ENCODE data around the gene TUT1.

The TUT1 gene

GRCh38 chr11:62540804-62541701, 50.3 kb downstream of the TUT1 start:
- peak; percentile 91 for DNase-seq

- peak; percentile 72 for DNase-seq
Measured at GRCh38 chr11:62539238-62539925, 51.9 kb downstream of the TUT1 start.

GRCh38 chr11:62538470-62539237, 52.7 kb downstream of the TUT1 start:
- no peak for DNase-seq

GRCh38 chr11:62536301-62536957, 54.9 kb downstream of the TUT1 start:
- DNase-seq = no peak

- DNase-seq = no peak
Measured at GRCh38 chr11:62535802-62536201, 55.5 kb downstream of the TUT1 start.

GRCh38 chr11:62534779-62535545, 56.4 kb downstream of the TUT1 start:
- no peak for DNase-seq

- no peak for DNase-seq
Measured at GRCh38 chr11:62532096-62532495, 59.2 kb downstream of the TUT1 start.
